RWPE1 (cell line): ENCODE measurements around the gene SPTLC2.

Source experiments
- CTCF ChIA-PET: fragments of 350-600 bp; sonication (Branson Sonifier 250); formaldehyde crosslinking; extraction: SDS; loops from one replicate; lab custom pipeline; 2021; lab: Yijun Ruan, JAX
- POLR2A ChIA-PET: fragments of 400-600 bp; formaldehyde crosslinking; extraction: SDS; loops from one replicate; lab custom pipeline; 2020; ENCODE audit warnings: antibody characterized with exemption; ENCODE audit not compliant: low non-redundant PET; lab: Yijun Ruan, JAX
- DNase-seq: peaks from one replicate; pipeline ENCODE4 v3.0.0; 2012; ENCODE audit warnings: low spot score
- H3K27ac ChIP-seq: fragments of 450-650 bp; 2 replicates; pipeline ENCODE4 v1.5.1; 2017
- CTCF ChIP-seq: fragments of 450-650 bp; conservative IDR thresholded peaks from 2 replicates; pipeline ENCODE4 v1.5.1; 2017; ENCODE audit warnings: low read depth, mild to moderate bottlenecking

The SPTLC2 gene

GRCh38 chr14:77559381-77559780, 57.1 kb downstream of the SPTLC2 start:
- POLR2A ChIA-PET, result no interaction called here
- no peak overlapping the region for H3K27ac ChIP-seq
- TF ChIP-seq CTCF, result no peak
- CTCF ChIA-PET, result no interaction called here
- DNase-seq, result no peak

- ChIA-PET POLR2A (no interaction called here), CTCF (no interaction called here)
- H3K27ac ChIP-seq, result no peak overlapping the region
- no peak for DNase-seq
- no peak for TF ChIP-seq CTCF
Measured at GRCh38 chr14:77557391-77557790, 59.0 kb downstream of the SPTLC2 start.

- DNase-seq, result no peak
- CTCF ChIA-PET, result no interaction called here
- H3K27ac ChIP-seq, result no peak overlapping the region
- TF ChIP-seq CTCF, result no peak
- POLR2A ChIA-PET, result no interaction called here
Measured at GRCh38 chr14:77556946-77557345, 59.5 kb downstream of the SPTLC2 start.

- POLR2A ChIA-PET, result no interaction called here
- CTCF ChIA-PET, result no interaction called here
- H3K27ac ChIP-seq, result no peak overlapping the region
- DNase-seq, result no peak
- no peak for TF ChIP-seq CTCF
Measured at GRCh38 chr14:77554816-77555599, 61.4 kb downstream of the SPTLC2 start.

GRCh38 chr14:77554207-77554606, 62.2 kb downstream of the SPTLC2 start:
- H3K27ac ChIP-seq, result no peak overlapping the region
- no peak for TF ChIP-seq CTCF
- no peak for DNase-seq
- ChIA-PET POLR2A (no interaction called here), CTCF (no interaction called here)

- no peak overlapping the region for H3K27ac ChIP-seq
- ChIA-PET CTCF (interaction anchor here (0.6 kb wide), 1 partner anchor 26 kb away, joined by 3 read pairs; no protein-coding TSS in a partner anchor), POLR2A (no interaction called here)
- no peak for TF ChIP-seq CTCF
- no peak for DNase-seq
Measured at GRCh38 chr14:77549451-77549850, 67.0 kb downstream of the SPTLC2 start.
